IMR-90 (cell line): ENCODE data around the gene NXPE1.
"Not testable (repeated sequence)": the region's sequence is repeated elsewhere in the genome, so short reads cannot be mapped to it uniquely, and the experiment has no call there.

Source experiments
- BHLHE40 ChIP-seq: fragments of 150-350 bp; IDR thresholded peaks from 2 replicates; pipeline ENCODE4 v1.6.1; 2016; ENCODE audit warnings: mild to moderate bottlenecking, low read depth, low read length
- CTCF ChIP-seq: conservative IDR thresholded peaks from 2 replicates; pipeline ENCODE4 v1.5.1; 2012; ENCODE audit warnings: mild to moderate bottlenecking, low read depth, low read length, improper control_type of control experiment
- FOS ChIP-seq: fragments of 150-350 bp; IDR thresholded peaks from 2 replicates; pipeline ENCODE4 v1.6.1; 2016; ENCODE audit warnings: low read depth, low read length
- NFE2L2 ChIP-seq: fragments of 150-350 bp; IDR thresholded peaks from 2 replicates; pipeline ENCODE4 v1.6.1; 2016; ENCODE audit warnings: low read depth, mild to moderate bottlenecking, low read length
- POLR2A ChIP-seq: IDR thresholded peaks from 2 replicates; pipeline ENCODE4 v1.6.1; 2012; ENCODE audit warnings: mild to moderate bottlenecking, low read depth, low read length
- SMC3 ChIP-seq: fragments of 150-350 bp; IDR thresholded peaks from 2 replicates; pipeline ENCODE4 v1.6.1; 2016; ENCODE audit warnings: low read depth, mild to moderate bottlenecking, antibody characterized with exemption, low read length, moderate library complexity

GRCh38 chr11:114606802-114607075, 47.1 kb upstream of the NXPE1 start:
- TF ChIP-seq CTCF, NFE2L2, POLR2A, FOS, BHLHE40, SMC3: not testable (repeated sequence)
